SH-SY5Y (cell line): ENCODE results near the gene KIZ.

Experiments
- GATA2 ChIP-seq: IDR thresholded peaks from 2 replicates; pipeline ENCODE4 v1.6.1; 2011; ENCODE audit warnings: mild to moderate bottlenecking, low read depth, low read length
- GATA3 ChIP-seq: IDR thresholded peaks from 2 replicates; pipeline ENCODE4 v1.6.1; 2011; ENCODE audit warnings: low read depth, mild to moderate bottlenecking, low read length, moderate library complexity

DNA sequence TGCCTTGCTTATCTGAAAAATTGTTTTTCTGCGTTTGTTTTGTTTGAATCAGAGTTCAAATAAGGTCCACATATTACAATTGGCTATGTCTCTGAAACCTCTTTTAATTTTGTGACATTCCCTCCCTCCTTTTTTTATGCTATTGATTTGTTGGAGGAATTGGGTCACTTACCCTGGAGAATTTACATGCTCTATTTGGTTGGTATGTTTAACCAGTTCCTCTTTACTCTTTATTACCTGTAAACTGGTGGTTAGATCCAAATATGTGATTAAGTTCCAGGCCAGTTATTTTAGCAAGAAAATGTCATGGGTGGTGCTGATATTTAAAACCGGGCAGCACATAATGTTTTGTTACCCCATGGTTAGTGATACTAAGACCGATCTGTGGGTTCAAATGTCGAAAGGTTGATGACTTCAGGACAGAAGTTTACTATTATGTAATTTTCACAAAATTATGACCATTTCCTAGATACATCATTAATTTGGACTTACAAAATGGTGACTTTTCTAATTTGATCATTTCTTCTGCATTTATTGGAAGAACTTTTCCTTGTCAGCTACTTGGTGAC, 77.3 kb downstream of the KIZ start:
- TF ChIP-seq GATA3 = no peak
- TF ChIP-seq GATA2 = no peak
